Calu3 (cell line): ENCODE measurements around the gene DYNLT2. TPM values are rescaled to one million over a fixed set of nuclear protein-coding genes. Genes with fewer than 3 reads are reported as not detected.
A peak's percentile ranks its signal among the peaks of the same experiment; 100 is the strongest.

ENCODE experiments used
- Bru-seq: library from RNA; stranded (reverse); fragments of 400-500 nt; gene quantifications from one replicate; lab custom pipeline; 2021; lab: Mats Ljungman, UMichigan
- BruChase-seq, 2 experiments: library from RNA; stranded (reverse); fragments of 400-500 nt; gene quantifications; one replicate each; lab custom pipeline; 2021; lab: Mats Ljungman, UMichigan
- BruUV-seq: library from RNA; stranded (reverse); fragments of 400-500 nt; replicated peaks from 2 replicates; lab custom pipeline; 2021; lab: Mats Ljungman, UMichigan
- CTCF ChIA-PET: fragments of 300-600 bp; sonication (Branson Sonifier 250); formaldehyde crosslinking; loops from one replicate; lab custom pipeline; 2022; ENCODE audit warnings: antibody characterized with exemption; lab: Charles Lee
- DNase-seq: peaks from one replicate; pipeline ENCODE4 v3.0.0; 2022
- H3K27ac Mint-ChIP-seq: one replicate; pipeline ENCODE4 v1.8.0; 2022; ENCODE audit warnings: mixed read lengths; ENCODE audit not compliant: unreplicated experiment
- H3K27me3 Mint-ChIP-seq: one replicate; pipeline ENCODE4 v1.8.0; 2022; ENCODE audit warnings: mixed read lengths; ENCODE audit not compliant: unreplicated experiment
- H3K36me3 Mint-ChIP-seq: one replicate; pipeline ENCODE4 v1.8.0; 2022; ENCODE audit warnings: mild to moderate bottlenecking, moderate library complexity, mixed read lengths; ENCODE audit not compliant: insufficient read depth, unreplicated experiment
- H3K4me1 Mint-ChIP-seq: one replicate; pipeline ENCODE4 v1.8.0; 2022; ENCODE audit warnings: mild to moderate bottlenecking, low read depth, mixed read lengths; ENCODE audit not compliant: unreplicated experiment
- H3K4me3 Mint-ChIP-seq: one replicate; pipeline ENCODE4 v1.8.0; 2022; ENCODE audit warnings: mild to moderate bottlenecking, low read depth, moderate library complexity, mixed read lengths; ENCODE audit not compliant: unreplicated experiment
- H3K9me3 Mint-ChIP-seq: one replicate; pipeline ENCODE4 v1.8.0; 2022; ENCODE audit warnings: low read depth, mixed read lengths; ENCODE audit not compliant: unreplicated experiment
- intact Hi-C: fragments of 100-400 bp; cut with micrococcal nuclease; formaldehyde crosslinking; loops from one replicate; pipeline ENCODE4 v1.10.0; 2022; ENCODE audit not compliant: unreplicated experiment
- long read RNA-seq: library from polyadenylated mRNA; stranded (forward); transcript quantifications from one replicate; pipeline ENCODE4 v2.0.0, GENCODE V29; 2022
- total RNA-seq: library from RNA; stranded (reverse); gene quantifications from 2 replicates; pipeline ENCODE4 v1.2.3, GENCODE V29; 2022
- TF ChIP-seq, protein P1 (sequence below): fragments of 200-600 bp; IDR thresholded peaks from one replicate; pipeline ENCODE4 v1.8.0; 2022; ENCODE audit warnings: antibody characterized with exemption; ENCODE audit not compliant: unreplicated experiment

The DYNLT2 gene, protein sequence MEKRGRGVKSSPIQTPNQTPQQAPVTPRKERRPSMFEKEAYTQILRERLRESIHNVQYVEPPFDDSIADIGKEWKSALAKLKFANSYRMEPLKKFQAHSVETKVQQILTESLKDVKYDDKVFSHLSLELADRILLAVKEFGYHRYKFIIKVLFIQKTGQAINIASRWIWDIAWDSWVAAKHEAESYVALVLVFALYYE
- total RNA-seq (2.7 and 3.4 TPM in 2 replicates), Bru-seq, nascent RNA (percentile 61 among the genes with signal in this experiment), BruChase-seq, experiment 1, labeled RNA remaining after a 6-hour chase (percentile 40 among the genes with signal in this experiment), BruChase-seq, experiment 2, labeled RNA remaining after a 2-hour chase (percentile 35 among the genes with signal in this experiment)
- long read RNA-seq, partial matches to known transcripts = 0 of 4 reads
- long read RNA-seq, other reads (novel, unspliced or antisense) = 0 of 4 reads

DNA sequence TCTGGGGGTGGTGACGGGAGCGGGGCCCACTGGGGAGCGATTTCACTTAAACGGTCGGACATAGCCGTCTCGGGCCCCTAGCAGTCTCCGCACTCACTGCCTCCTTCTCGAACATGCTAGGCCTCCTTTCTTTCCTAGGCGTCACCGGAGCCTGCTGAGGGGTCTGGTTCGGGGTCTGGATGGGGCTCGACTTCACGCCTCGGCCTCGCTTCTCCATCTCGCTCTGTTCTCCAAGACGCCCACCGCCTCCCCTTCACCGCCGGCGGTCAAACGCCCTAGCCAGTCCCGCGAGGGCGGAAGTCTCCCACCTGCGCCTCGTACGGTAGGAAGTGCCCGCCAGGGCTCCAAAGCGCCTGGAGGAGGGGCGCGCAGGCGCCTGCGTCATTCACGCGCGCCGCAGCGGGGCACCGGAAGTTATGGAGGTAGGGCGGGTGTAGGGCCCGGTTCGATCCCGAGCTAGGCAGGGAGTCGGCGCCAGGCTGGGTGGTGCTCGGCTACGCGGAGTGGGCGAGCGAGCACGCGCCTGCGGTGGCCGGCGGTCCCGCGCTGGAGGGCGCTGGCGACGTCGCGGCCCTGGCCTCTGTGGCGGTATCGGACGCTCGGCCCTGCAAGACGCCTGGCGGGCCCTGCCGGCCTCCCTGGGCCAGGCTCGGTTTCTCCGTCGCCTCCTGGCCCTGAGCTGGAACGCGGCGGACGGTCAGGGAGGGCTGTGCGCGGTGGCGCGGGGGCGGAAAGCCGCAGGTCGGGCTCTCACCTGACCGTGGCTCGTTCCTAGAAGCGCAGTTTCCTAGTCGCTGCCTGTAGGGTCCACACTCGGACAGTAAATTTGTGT is at the start of gene DYNLT2, which contains the start of gene ERMARD:
Gene DYNLT2 (minus strand): TSS at position 331 of the 832 bp plus-strand sequence. CDS start 114 bp downstream, at position 217.
Gene ERMARD (plus strand): TSS at position 381 of the 832 bp plus-strand sequence. CDS start 36 bp downstream, at position 417.
- BruUV-seq = TSS peak; percentile 85
- CTCF ChIA-PET = interaction anchor here (1.4 kb wide), 1 partner anchor 26 kb away, joined by 4 read pairs; no protein-coding TSS in a partner anchor
- TF ChIP-seq, protein P1, sequence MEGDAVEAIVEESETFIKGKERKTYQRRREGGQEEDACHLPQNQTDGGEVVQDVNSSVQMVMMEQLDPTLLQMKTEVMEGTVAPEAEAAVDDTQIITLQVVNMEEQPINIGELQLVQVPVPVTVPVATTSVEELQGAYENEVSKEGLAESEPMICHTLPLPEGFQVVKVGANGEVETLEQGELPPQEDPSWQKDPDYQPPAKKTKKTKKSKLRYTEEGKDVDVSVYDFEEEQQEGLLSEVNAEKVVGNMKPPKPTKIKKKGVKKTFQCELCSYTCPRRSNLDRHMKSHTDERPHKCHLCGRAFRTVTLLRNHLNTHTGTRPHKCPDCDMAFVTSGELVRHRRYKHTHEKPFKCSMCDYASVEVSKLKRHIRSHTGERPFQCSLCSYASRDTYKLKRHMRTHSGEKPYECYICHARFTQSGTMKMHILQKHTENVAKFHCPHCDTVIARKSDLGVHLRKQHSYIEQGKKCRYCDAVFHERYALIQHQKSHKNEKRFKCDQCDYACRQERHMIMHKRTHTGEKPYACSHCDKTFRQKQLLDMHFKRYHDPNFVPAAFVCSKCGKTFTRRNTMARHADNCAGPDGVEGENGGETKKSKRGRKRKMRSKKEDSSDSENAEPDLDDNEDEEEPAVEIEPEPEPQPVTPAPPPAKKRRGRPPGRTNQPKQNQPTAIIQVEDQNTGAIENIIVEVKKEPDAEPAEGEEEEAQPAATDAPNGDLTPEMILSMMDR = no peak
- H3K4me1 Mint-ChIP-seq = peaks cover 43% of the 10 kb centered on the region
- H3K36me3 Mint-ChIP-seq = peaks cover 20% of the 10 kb centered on the region
- H3K9me3 Mint-ChIP-seq = peaks cover under 1% of the 10 kb centered on the region
- peak; percentile 96 for DNase-seq
- peak within 1 kb of the TSS; percentile 99 for H3K27ac Mint-ChIP-seq
- no peaks in the 10 kb centered on the region for H3K27me3 Mint-ChIP-seq
- peak within 1 kb of the TSS; percentile 98 for H3K4me3 Mint-ChIP-seq
- intact Hi-C loops = no loop called here

DNA sequence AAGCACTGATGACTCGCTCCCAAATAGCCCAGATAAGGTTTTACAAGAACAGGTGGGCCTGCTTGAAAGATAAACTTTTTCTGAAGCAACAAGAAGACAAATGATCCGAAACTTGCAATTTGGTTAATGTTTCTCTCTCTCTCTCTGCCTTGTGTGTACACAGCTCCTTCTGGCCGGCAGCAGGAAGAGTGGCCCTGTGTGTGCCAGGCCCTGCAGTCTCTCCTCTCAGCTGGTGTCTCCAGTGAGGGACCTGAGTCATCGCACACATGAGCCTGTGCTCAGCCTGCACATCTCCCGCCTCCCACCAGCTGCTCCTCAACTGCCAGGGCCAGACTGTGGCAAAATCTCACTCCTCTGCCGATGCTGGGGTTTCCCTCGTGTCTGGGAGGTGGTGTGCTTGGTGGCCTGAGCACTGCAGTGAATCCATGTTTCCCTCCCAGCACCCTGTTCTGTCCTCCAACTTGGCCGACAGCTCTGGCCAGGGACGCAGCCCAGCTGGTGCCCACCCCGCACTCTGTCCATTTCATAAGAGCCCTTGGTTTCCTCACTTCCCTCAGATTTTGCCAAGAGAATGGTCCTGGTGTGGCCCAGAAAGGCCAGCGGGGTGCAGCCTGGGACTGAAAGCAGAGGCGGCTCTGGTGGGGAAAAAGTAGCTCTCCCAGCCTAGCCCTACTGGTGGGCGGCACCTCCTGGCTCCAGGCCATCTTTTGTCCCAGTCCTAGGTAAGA is 49.5 kb upstream of the DYNLT2 start:
- TF ChIP-seq, protein P1 = no peak
- Mint-ChIP-seq H3K27me3 (peaks cover 45% of the 10 kb centered on the region), H3K4me1 (peaks cover 6% of the 10 kb centered on the region), H3K9me3 (no peaks in the 10 kb centered on the region), H3K4me3 (no peak overlapping the region), H3K36me3 (no peaks in the 10 kb centered on the region), H3K27ac (no peak overlapping the region)
- BruUV-seq = no TSS peak
- intact Hi-C loops = no loop called here
- peak; percentile 62 for DNase-seq
- CTCF ChIA-PET = interaction anchor here (0.6 to 1.3 kb wide), 2 partner anchors 11 to 205 kb away, joined by 4 read pairs; no protein-coding TSS in a partner anchor

DNA sequence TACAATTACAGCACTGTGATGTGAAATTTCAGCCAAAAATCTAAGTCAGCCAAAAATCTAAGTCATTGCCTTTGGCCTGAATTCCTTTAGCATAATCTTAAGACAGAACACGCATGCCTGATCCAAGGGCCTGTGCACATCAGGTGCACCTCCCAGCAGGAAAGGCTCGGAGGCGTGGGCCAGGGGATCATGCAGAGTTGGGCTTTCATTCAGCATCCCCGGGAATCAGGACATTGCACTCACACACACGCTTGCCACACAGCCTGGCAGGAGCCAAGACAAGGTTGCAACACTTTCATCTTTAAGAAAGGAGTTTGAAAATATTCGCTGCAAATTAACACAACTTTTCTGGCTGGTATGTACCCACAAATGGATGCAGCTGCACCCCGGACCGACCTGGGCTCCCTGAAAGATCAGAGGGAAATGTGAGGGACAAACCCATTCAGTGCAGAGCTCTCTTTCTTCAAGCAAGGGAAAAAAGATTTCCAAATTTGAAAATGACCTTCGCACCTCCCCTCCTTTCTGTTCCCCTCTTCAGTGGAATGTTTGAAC is 48.8 kb upstream of the DYNLT2 start:
- Mint-ChIP-seq H3K4me3 (no peak overlapping the region), H3K27ac (no peak overlapping the region), H3K4me1 (peaks cover 6% of the 10 kb centered on the region), H3K27me3 (peaks cover 45% of the 10 kb centered on the region), H3K9me3 (no peaks in the 10 kb centered on the region), H3K36me3 (no peaks in the 10 kb centered on the region)
- TF ChIP-seq, protein P1 = no peak
- intact Hi-C loops = no loop called here
- no TSS peak for BruUV-seq
- no peak for DNase-seq
- CTCF ChIA-PET = interaction anchor here (0.6 to 1.3 kb wide), 2 partner anchors 10 to 204 kb away, joined by 4 read pairs; no protein-coding TSS in a partner anchor
